ENCODE data around the gene TMEM225B. TPM values are rescaled to one million over a fixed set of nuclear protein-coding genes. Genes with fewer than 3 reads are reported as not detected.

TMEM225B gene
- total RNA-seq, 4 donors from 2014 or later = 0.29 to 2.2 (median 0.66) TPM

- no peaks in the 10 kb centered on the region for H3K9me3 ChIP-seq
- intact Hi-C loops (cut with DNase I; ENCODE audit: low total_unique reads) = loop anchor here (5.0 kb wide), 1 partner anchor 53 kb away; the partner anchor contains the start of genes ZKSCAN5 and ZNF394
- H3K36me3 ChIP-seq = no peaks in the 10 kb centered on the region
- H3K27ac ChIP-seq = no peak overlapping the region
- peaks cover 5 to 8% of the 10 kb centered on the region in 2 donors for H3K4me1 ChIP-seq
- H3K27me3 ChIP-seq = no peaks in the 10 kb centered on the region
- DNase-seq = no peak
- no peak for TF ChIP-seq CTCF (IDR thresholded peaks at IDR 0.05)
- TF ChIP-seq POLR2A (IDR thresholded peaks at IDR 0.05) = no peak
- no peak overlapping the region for H3K4me3 ChIP-seq
These were observed 43.1 kb upstream of the TMEM225B start for GRCh38 chr7:99554939-99555338.

- TF ChIP-seq POLR2A (IDR thresholded peaks at IDR 0.05) (no peak), CTCF (IDR thresholded peaks at IDR 0.05) (no peak)
- Histone ChIP-seq H3K27me3 (no peaks in the 10 kb centered on the region), H3K9me3 (no peaks in the 10 kb centered on the region), H3K27ac (peak overlapping the region; percentile 94 to 95), H3K4me3 (peak overlapping the region; percentile 88 to 95), H3K4me1 (peaks cover 5 to 9% of the 10 kb centered on the region in 2 donors), H3K36me3 (no peaks in the 10 kb centered on the region)
- DNase-seq = no peak
- intact Hi-C loops (cut with DNase I; ENCODE audit: low total_unique reads) = no loop called here
These were observed 40.9 kb upstream of the TMEM225B start for GRCh38 chr7:99557196-99557607.

DNA sequence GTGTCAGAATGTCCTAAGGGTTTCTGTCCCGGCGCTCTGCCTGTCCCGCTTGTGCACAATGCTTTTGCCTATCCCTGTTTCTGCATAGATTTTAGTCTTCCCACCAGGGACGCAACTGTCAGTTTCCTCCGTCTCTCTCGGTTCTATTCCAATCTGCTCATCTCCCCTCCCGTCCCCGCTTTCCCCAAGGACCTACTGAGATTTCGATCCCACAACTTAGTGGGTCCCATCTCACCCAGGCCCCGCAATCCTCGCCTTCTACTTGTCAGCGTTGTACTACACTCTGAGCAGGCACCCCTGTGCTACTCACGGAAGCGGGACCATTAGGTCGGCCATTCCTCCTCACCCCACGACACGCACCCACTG lies 40.1 kb upstream of the TMEM225B start:
- no peak for DNase-seq
- Histone ChIP-seq H3K36me3 (no peaks in the 10 kb centered on the region), H3K4me3 (peak overlapping the region; percentile 88 to 95), H3K27me3 (no peaks in the 10 kb centered on the region), H3K4me1 (peaks cover 5 to 9% of the 10 kb centered on the region in 2 donors), H3K27ac (peak overlapping the region; percentile 94 to 95), H3K9me3 (no peaks in the 10 kb centered on the region)
- intact Hi-C loops (cut with DNase I; ENCODE audit: low total_unique reads) = no loop called here
- no peak for TF ChIP-seq POLR2A (IDR thresholded peaks at IDR 0.05)
- TF ChIP-seq CTCF (IDR thresholded peaks at IDR 0.05) = no peak

GRCh38 chr7:99558306-99559174 lies 39.5 kb upstream of the TMEM225B start, which contains the start of gene ZNF655:
TSS of gene ZNF655 (plus strand) at chr7:99558642. CDS start at chr7:99560560, 1,918 bp downstream.
- TF ChIP-seq CTCF (IDR thresholded peaks at IDR 0.05) (no peak), POLR2A (IDR thresholded peaks at IDR 0.05) (peak; percentile 40 to 72)
- Histone ChIP-seq H3K27me3 (no peaks in the 10 kb centered on the region), H3K27ac (peak within 1 kb of the TSS; percentile 94 to 95), H3K4me3 (peak within 1 kb of the TSS; percentile 88 to 95), H3K9me3 (no peaks in the 10 kb centered on the region), H3K4me1 (peaks cover 5 to 9% of the 10 kb centered on the region in 2 donors), H3K36me3 (no peaks in the 10 kb centered on the region)
- peak; percentile 93 to 94 for DNase-seq
- intact Hi-C loops (cut with DNase I; ENCODE audit: low total_unique reads) = no loop called here

Measured in uterus (tissue), 4 donors.